SK-N-SH (cell line): Measurements from ENCODE around the gene FAM240A.

Experiments
- CTCF ChIP-seq: fragments of 200-600 bp; sonication (generic); IDR thresholded peaks from 2 replicates; pipeline ENCODE4 v1.6.1; 2017; ENCODE audit warnings: antibody characterized with exemption, mild to moderate bottlenecking, moderate library complexity
- EP300 ChIP-seq, 2 experiments: IDR thresholded peaks; 2 replicates each; pipeline versions ENCODE4 v1.4.0 to v1.6.1; 2012; ENCODE audit warnings: borderline replicate concordance in 1 of 2, low read depth in 1 of 2, low read length in 1 of 2
- FOXM1 ChIP-seq: IDR thresholded peaks from 2 replicates; pipeline ENCODE4 v1.4.0; 2012; ENCODE audit warnings: low read depth, mild to moderate bottlenecking
- JUND ChIP-seq: IDR thresholded peaks from 2 replicates; pipeline ENCODE4 v1.4.0; 2012
- MAX ChIP-seq: IDR thresholded peaks from 2 replicates; pipeline ENCODE4 v1.4.0; 2012; ENCODE audit warnings: low read depth
- NRF1 ChIP-seq: IDR thresholded peaks from 2 replicates; pipeline ENCODE4 v1.6.1; 2012; ENCODE audit warnings: low read depth, mild to moderate bottlenecking, low read length
- RCOR1 ChIP-seq: fragments of 150-350 bp; IDR thresholded peaks from 2 replicates; pipeline ENCODE4 v1.6.1; 2017; ENCODE audit warnings: antibody characterized with exemption, low read length
- USF1 ChIP-seq: IDR thresholded peaks from 2 replicates; pipeline ENCODE4 v1.4.0; 2012; ENCODE audit warnings: low read depth, borderline replicate concordance
- USF2 ChIP-seq: fragments of 150-350 bp; IDR thresholded peaks from 2 replicates; pipeline ENCODE4 v1.6.1; 2017; ENCODE audit warnings: antibody characterized with exemption, low read length, low read depth, borderline replicate concordance

- TF ChIP-seq NRF1 (no peak), CTCF (no peak), USF1 (no peak), MAX (no peak), EP300 (IDR thresholded peaks at IDR 0.05; ENCODE audit: borderline replicate concordance in 1 of 2, low read depth in 1 of 2, low read length in 1 of 2) (no peak), USF2 (no peak), JUND (no peak), RCOR1 (no peak), FOXM1 (no peak)
Measured at GRCh38 chr3:46604127-46604526, 8.2 kb upstream of the FAM240A start.
